ENCODE data around the gene LEMD1. TPM values are rescaled to one million over a fixed set of nuclear protein-coding genes. Genes with fewer than 3 reads are reported as not detected.

The LEMD1 gene
- polyA plus RNA-seq, 1 donor from 2014 or later: 67.6 TPM

GRCh38 chr1:205344066-205344928 is 77.6 kb downstream of the LEMD1 start:
- Histone ChIP-seq H4K20me1 (ENCODE audit: insufficient read depth) (no peaks in the 10 kb centered on the region), H3K9me2 (ENCODE audit: insufficient read depth, low read length) (no peaks in the 10 kb centered on the region), H3K9ac (ENCODE audit: low read length) (peak overlapping the region; percentile 70), H3K36me3 (ENCODE audit: insufficient read depth, low read length) (no peaks in the 10 kb centered on the region), H3K27me3 (ENCODE audit: insufficient read depth, low read depth, low read length) (no peaks in the 10 kb centered on the region), H3K27ac (ENCODE audit: low read length) (peak overlapping the region; percentile 37), H3K79me2 (replicated peaks; ENCODE audit: insufficient read depth, low read length) (no peaks in the 10 kb centered on the region), H3K4me2 (ENCODE audit: low read length) (peak overlapping the region; percentile 49), H3K4me3 (ENCODE audit: low read length) (peak overlapping the region; percentile 71), H3K9me3 (ENCODE audit: low read length) (no peaks in the 10 kb centered on the region), H2AFZ (ENCODE audit: low read depth, low read length) (peak overlapping the region; percentile 58), H3F3A (ENCODE audit: insufficient read depth, low read length, poor library complexity, severe bottlenecking) (peaks cover 8% of the 10 kb centered on the region)
- peak; percentile 16 for TF ChIP-seq EP300 (conservative IDR thresholded peaks at IDR 0.05; ENCODE audit: poor library complexity, severe bottlenecking)
- TF ChIP-seq RAD21 (conservative IDR thresholded peaks at IDR 0.05): no peak
- TF ChIP-seq SMC3 (conservative IDR thresholded peaks at IDR 0.05; ENCODE audit: poor library complexity): no peak
- TF ChIP-seq POLR2AphosphoS5 (IDR thresholded peaks at IDR 0.05): peak; percentile 5
- no peak for TF ChIP-seq CTCF (IDR thresholded peaks at IDR 0.05; ENCODE audit: poor library complexity, severe bottlenecking)
- TF ChIP-seq TAF1 (IDR thresholded peaks at IDR 0.05; ENCODE audit: low read depth): peak; percentile 46
- TF ChIP-seq REST (IDR thresholded peaks at IDR 0.05; ENCODE audit: borderline replicate concordance): no peak
- TF ChIP-seq MXI1 (conservative IDR thresholded peaks at IDR 0.05; ENCODE audit: poor library complexity, severe bottlenecking): peak; percentile 20
- TF ChIP-seq EZH2 (IDR thresholded peaks at IDR 0.05; ENCODE audit: borderline replicate concordance, insufficient read depth, low read length, poor library complexity, severe bottlenecking): no peak

- Histone ChIP-seq H3K4me2 (ENCODE audit: low read length) (peak overlapping the region; percentile 49), H3K9me3 (ENCODE audit: low read length) (no peaks in the 10 kb centered on the region), H3K9ac (ENCODE audit: low read length) (peak overlapping the region; percentile 70), H3K4me3 (ENCODE audit: low read length) (peak overlapping the region; percentile 71), H3K36me3 (ENCODE audit: insufficient read depth, low read length) (no peaks in the 10 kb centered on the region), H3F3A (ENCODE audit: insufficient read depth, low read length, poor library complexity, severe bottlenecking) (peaks cover 4% of the 10 kb centered on the region), H3K27ac (ENCODE audit: low read length) (no peak overlapping the region), H3K79me2 (replicated peaks; ENCODE audit: insufficient read depth, low read length) (no peaks in the 10 kb centered on the region), H3K9me2 (ENCODE audit: insufficient read depth, low read length) (no peaks in the 10 kb centered on the region), H3K27me3 (ENCODE audit: insufficient read depth, low read depth, low read length) (no peaks in the 10 kb centered on the region), H2AFZ (ENCODE audit: low read depth, low read length) (peak overlapping the region; percentile 45), H4K20me1 (ENCODE audit: insufficient read depth) (no peaks in the 10 kb centered on the region)
- no peak for TF ChIP-seq REST (IDR thresholded peaks at IDR 0.05; ENCODE audit: borderline replicate concordance)
- no peak for TF ChIP-seq POLR2AphosphoS5 (IDR thresholded peaks at IDR 0.05)
- no peak for TF ChIP-seq EP300 (conservative IDR thresholded peaks at IDR 0.05; ENCODE audit: poor library complexity, severe bottlenecking)
- TF ChIP-seq SMC3 (conservative IDR thresholded peaks at IDR 0.05; ENCODE audit: poor library complexity): no peak
- TF ChIP-seq CTCF (IDR thresholded peaks at IDR 0.05; ENCODE audit: poor library complexity, severe bottlenecking): peak; percentile 49
- TF ChIP-seq RAD21 (conservative IDR thresholded peaks at IDR 0.05): no peak
- TF ChIP-seq EZH2 (IDR thresholded peaks at IDR 0.05; ENCODE audit: borderline replicate concordance, insufficient read depth, low read length, poor library complexity, severe bottlenecking): no peak
- TF ChIP-seq TAF1 (IDR thresholded peaks at IDR 0.05; ENCODE audit: low read depth): peak; percentile 44
- no peak for TF ChIP-seq MXI1 (conservative IDR thresholded peaks at IDR 0.05; ENCODE audit: poor library complexity, severe bottlenecking)
Observed at GRCh38 chr1:205343431-205344065, 78.3 kb downstream of the LEMD1 start.
